GM18519 (cell line): ENCODE data around the gene PELI3.
"Not testable (repeated sequence)": the region's sequence is repeated elsewhere in the genome, so short reads cannot be mapped to it uniquely, and the experiment has no call there.

ENCODE experiments used
- ATAC-seq: cut with Tn5 transposase; IDR thresholded peaks from one replicate; pipeline ENCODE4 v1.9.1; 2021; ENCODE audit warnings: mild to moderate bottlenecking, moderate library complexity; ENCODE audit not compliant: unreplicated experiment, low FRiP score

The PELI3 gene

GRCh38 chr11:66443602-66444001 is 23.1 kb upstream of the PELI3 start:
- ATAC-seq: no peak

- no peak for ATAC-seq
These were observed 19.7 kb upstream of the PELI3 start for GRCh38 chr11:66447012-66447411.

- ATAC-seq: no peak
These were observed 18.2 kb upstream of the PELI3 start for GRCh38 chr11:66448523-66448922.

GRCh38 chr11:66450560-66450959 is 16.1 kb upstream of the PELI3 start:
- no peak for ATAC-seq

GRCh38 chr11:66451663-66452062 is 15.0 kb upstream of the PELI3 start:
- ATAC-seq: no peak

GRCh38 chr11:66454247-66454646 is 12.5 kb upstream of the PELI3 start:
- no peak for ATAC-seq

GRCh38 chr11:66454828-66455227 is 11.9 kb upstream of the PELI3 start:
- ATAC-seq: no peak

- no peak for ATAC-seq
These were observed 8.9 kb upstream of the PELI3 start for GRCh38 chr11:66457826-66458225.

- ATAC-seq: no peak
These were observed 7.4 kb upstream of the PELI3 start for GRCh38 chr11:66459138-66459778.

GRCh38 chr11:66462010-66462409 is 4.7 kb upstream of the PELI3 start:
- ATAC-seq: no peak

- ATAC-seq: no peak
These were observed 3.8 kb upstream of the PELI3 start for GRCh38 chr11:66462911-66463310.

GRCh38 chr11:66464116-66464515 is 2.6 kb upstream of the PELI3 start:
- ATAC-seq: not testable (repeated sequence)

- no peak for ATAC-seq
These were observed 1.8 kb upstream of the PELI3 start for GRCh38 chr11:66464916-66465315.

- no peak for ATAC-seq
These were observed 1.1 kb upstream of the PELI3 start for GRCh38 chr11:66465373-66466224.

GRCh38 chr11:66467034-66467659 is 442 bp downstream of the PELI3 start:
- peak; percentile 23 for ATAC-seq

- ATAC-seq: no peak
These were observed 1.1 kb downstream of the PELI3 start for GRCh38 chr11:66467756-66468155.

GRCh38 chr11:66468691-66469090 is 2.0 kb downstream of the PELI3 start:
- ATAC-seq: no peak

- ATAC-seq: no peak
These were observed 2.7 kb downstream of the PELI3 start for GRCh38 chr11:66469441-66469840.

- ATAC-seq: no peak
These were observed 3.3 kb downstream of the PELI3 start for GRCh38 chr11:66470015-66470414.

GRCh38 chr11:66471142-66471541 is 4.4 kb downstream of the PELI3 start:
- ATAC-seq: no peak

GRCh38 chr11:66472054-66472453 is 5.3 kb downstream of the PELI3 start:
- ATAC-seq: no peak

GRCh38 chr11:66473167-66473566 is 6.5 kb downstream of the PELI3 start:
- no peak for ATAC-seq
